ENCODE data around the gene PDS5A.
"Not testable (repeated sequence)": the region's sequence is repeated elsewhere in the genome, so short reads cannot be mapped to it uniquely, and the experiment has no call there.

The PDS5A gene

DNA sequence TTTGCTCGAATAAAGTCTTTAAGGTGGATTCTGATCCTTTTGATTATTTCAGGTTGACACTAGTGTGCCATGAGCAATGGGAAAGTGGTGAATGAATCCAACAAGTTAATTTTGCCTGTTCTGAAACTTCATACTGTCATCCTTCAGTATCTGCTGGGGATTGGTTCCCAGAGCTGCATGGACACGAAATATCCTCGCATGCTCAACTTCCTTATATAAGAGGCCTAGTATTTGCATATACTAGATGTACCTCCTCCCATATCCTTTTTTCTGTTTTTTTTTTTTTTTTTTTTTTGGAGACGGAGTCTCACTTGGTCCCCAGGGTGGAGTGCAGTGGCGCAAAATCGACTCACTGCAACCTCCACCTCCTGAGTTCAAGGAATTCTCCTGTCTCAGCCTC is 23.0 kb upstream of the PDS5A start:
- Histone ChIP-seq H3K4me3 (ENCODE audit: low read depth, low read length) (no peak overlapping the region), H3K27me3 (replicated peaks) (no peaks in the 10 kb centered on the region), H3K36me3 (replicated peaks) (no peaks in the 10 kb centered on the region), H3K27ac (no peak overlapping the region)
- DNase-seq = no peak
- TF ChIP-seq, protein P1, sequence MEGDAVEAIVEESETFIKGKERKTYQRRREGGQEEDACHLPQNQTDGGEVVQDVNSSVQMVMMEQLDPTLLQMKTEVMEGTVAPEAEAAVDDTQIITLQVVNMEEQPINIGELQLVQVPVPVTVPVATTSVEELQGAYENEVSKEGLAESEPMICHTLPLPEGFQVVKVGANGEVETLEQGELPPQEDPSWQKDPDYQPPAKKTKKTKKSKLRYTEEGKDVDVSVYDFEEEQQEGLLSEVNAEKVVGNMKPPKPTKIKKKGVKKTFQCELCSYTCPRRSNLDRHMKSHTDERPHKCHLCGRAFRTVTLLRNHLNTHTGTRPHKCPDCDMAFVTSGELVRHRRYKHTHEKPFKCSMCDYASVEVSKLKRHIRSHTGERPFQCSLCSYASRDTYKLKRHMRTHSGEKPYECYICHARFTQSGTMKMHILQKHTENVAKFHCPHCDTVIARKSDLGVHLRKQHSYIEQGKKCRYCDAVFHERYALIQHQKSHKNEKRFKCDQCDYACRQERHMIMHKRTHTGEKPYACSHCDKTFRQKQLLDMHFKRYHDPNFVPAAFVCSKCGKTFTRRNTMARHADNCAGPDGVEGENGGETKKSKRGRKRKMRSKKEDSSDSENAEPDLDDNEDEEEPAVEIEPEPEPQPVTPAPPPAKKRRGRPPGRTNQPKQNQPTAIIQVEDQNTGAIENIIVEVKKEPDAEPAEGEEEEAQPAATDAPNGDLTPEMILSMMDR (IDR thresholded peaks at IDR 0.05; ENCODE audit: low read depth, low read length, missing control alignments) = no peak
- in situ Hi-C loops (cut with HindIII; ENCODE audit: low pct_ligation_motif_present, low sequenced_read_pairs) = no loop called here

DNA sequence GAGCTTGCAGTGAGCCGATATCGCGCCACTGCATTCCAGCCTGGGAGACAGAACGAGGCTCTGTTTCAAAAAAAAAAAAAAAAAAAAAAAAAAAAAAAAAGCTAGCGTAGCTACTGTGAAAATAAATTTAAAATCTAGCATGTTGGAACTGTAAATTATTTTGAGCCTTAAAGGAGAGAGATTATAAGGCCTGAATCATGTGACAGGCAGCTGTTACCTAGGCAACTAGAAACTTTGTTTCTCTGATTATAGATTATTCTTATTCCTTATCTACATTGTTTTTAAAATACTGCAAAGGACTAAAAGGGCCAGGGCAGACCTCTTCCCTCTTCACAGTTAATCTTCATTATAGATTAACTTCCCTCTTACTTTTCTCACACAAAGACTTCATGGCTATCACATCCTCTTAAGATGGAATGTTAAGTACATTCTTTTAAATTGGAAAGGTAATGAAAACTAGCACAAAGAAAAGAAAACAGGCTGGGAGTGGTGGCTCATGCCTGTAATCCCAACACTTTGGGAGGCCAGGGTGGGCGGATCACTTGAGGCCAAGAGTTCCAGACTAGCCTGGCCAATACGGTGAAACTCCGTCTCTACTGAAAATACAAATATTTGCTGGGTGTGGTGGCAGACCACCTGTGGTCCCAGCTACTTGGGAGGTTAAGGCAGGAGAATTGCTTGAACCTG is 21.1 kb upstream of the PDS5A start:
- Histone ChIP-seq H3K27ac (no peak overlapping the region), H3K36me3 (replicated peaks) (no peaks in the 10 kb centered on the region), H3K4me3 (ENCODE audit: low read depth, low read length) (no peak overlapping the region), H3K27me3 (replicated peaks) (no peaks in the 10 kb centered on the region)
- TF ChIP-seq, protein P1 (IDR thresholded peaks at IDR 0.05; ENCODE audit: low read depth, low read length, missing control alignments) = no peak
- in situ Hi-C loops (cut with HindIII; ENCODE audit: low pct_ligation_motif_present, low sequenced_read_pairs) = no loop called here
- DNase-seq = no peak

- DNase-seq = no peak
- in situ Hi-C loops (cut with HindIII; ENCODE audit: low pct_ligation_motif_present, low sequenced_read_pairs) = no loop called here
- Histone ChIP-seq H3K27me3 (replicated peaks) (no peaks in the 10 kb centered on the region), H3K4me3 (ENCODE audit: low read depth, low read length) (no peak overlapping the region), H3K27ac (no peak overlapping the region), H3K36me3 (replicated peaks) (no peaks in the 10 kb centered on the region)
- TF ChIP-seq, protein P1 (IDR thresholded peaks at IDR 0.05; ENCODE audit: low read depth, low read length, missing control alignments) = no peak
Observed at GRCh38 chr4:39996811-39997210, 19.1 kb upstream of the PDS5A start.

GRCh38 chr4:39994406-39994805 is 16.7 kb upstream of the PDS5A start:
- H3K27ac ChIP-seq = no peak overlapping the region
- DNase-seq = no peak
- no peak overlapping the region for H3K4me3 ChIP-seq (ENCODE audit: low read depth, low read length)
- no peaks in the 10 kb centered on the region for H3K27me3 ChIP-seq (replicated peaks)
- in situ Hi-C loops (cut with HindIII; ENCODE audit: low pct_ligation_motif_present, low sequenced_read_pairs) = no loop called here
- no peaks in the 10 kb centered on the region for H3K36me3 ChIP-seq (replicated peaks)
- TF ChIP-seq, protein P1 (IDR thresholded peaks at IDR 0.05; ENCODE audit: low read depth, low read length, missing control alignments) = no peak

DNA sequence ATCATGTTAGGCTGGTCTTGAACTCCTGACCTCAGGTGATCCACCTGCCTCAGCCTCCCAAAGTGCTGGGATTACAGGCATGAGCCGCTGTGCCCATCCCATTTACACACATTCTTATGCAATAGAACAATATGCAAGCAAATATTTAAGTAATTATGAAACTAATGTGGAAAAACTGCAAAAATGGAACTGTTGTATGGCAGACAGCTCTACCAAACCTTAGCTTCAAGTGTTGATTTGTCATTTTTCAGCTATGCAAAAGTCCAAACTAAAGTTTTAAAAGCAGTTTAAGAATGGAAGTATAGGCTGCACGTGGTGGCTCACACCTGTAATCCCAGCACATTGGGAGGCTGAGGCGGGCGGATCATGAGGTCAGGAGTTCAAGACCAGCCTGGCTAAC is 11.7 kb upstream of the PDS5A start:
- in situ Hi-C loops (cut with HindIII; ENCODE audit: low pct_ligation_motif_present, low sequenced_read_pairs); H3K36me3 ChIP-seq (replicated peaks); DNase-seq; H3K27ac ChIP-seq; H3K27me3 ChIP-seq (replicated peaks); H3K4me3 ChIP-seq (ENCODE audit: low read depth, low read length): not testable (repeated sequence)

- Histone ChIP-seq H3K27ac (no peak overlapping the region), H3K27me3 (replicated peaks) (no peaks in the 10 kb centered on the region)
- TF ChIP-seq, protein P1 (IDR thresholded peaks at IDR 0.05; ENCODE audit: low read depth, low read length, missing control alignments) = no peak
Observed at GRCh38 chr4:39987485-39987884, 9.8 kb upstream of the PDS5A start.

More at GRCh38 chr4:39987485-39987884, 9.8 kb upstream of the PDS5A start:
- no peaks in the 10 kb centered on the region for H3K36me3 ChIP-seq (replicated peaks)
- H3K4me3 ChIP-seq (ENCODE audit: low read depth, low read length) = no peak overlapping the region
- in situ Hi-C loops (cut with HindIII; ENCODE audit: low pct_ligation_motif_present, low sequenced_read_pairs) = no loop called here
- no peak for DNase-seq

Data from brain microvascular endothelial cell (primary cell).